Endothelial cell of umbilical vein (primary cell): Measurements from ENCODE around the gene C12orf43. TPM values are rescaled to one million over a fixed set of nuclear protein-coding genes. Genes with fewer than 3 reads are reported as not detected.

Experiments
- BruUV-seq: library from RNA; stranded (reverse); fragments of 400-500 nt; replicated peaks from 2 replicates; lab custom pipeline; 2021; lab: Mats Ljungman, UMichigan
- CTCF ChIA-PET: fragments of 300-600, 350-600 bp; sonication (Branson Sonifier 250); formaldehyde crosslinking; loops from one replicate; lab custom pipeline; 2021; ENCODE audit warnings: antibody characterized with exemption, inconsistent platforms; lab: Charles Lee
- POLR2A ChIA-PET: fragments of 300-600, 350-600 bp; sonication (Branson Sonifier 250); formaldehyde crosslinking; loops from one replicate; lab custom pipeline; 2021; ENCODE audit warnings: antibody characterized with exemption, inconsistent platforms; lab: Charles Lee
- DNase-seq: peaks from one replicate; pipeline ENCODE4 v3.0.0-alpha.2; 2011; ENCODE audit warnings: low read depth, low spot score
- FAIRE-seq: peaks from 2 replicates; lab custom pipeline; 2011; peaks lifted over from hg19 to GRCh38; lab: Jason Lieb, UNC
- H2AFZ ChIP-seq: 2 replicates; pipeline ENCODE4 v1.6.0; 2012; ENCODE audit warnings: low read depth, low read length, control low read depth, inconsistent platforms
- H3K27ac ChIP-seq: 2 replicates; pipeline ENCODE4 v1.5.1; 2011; ENCODE audit warnings: low read depth, mild to moderate bottlenecking, control low read depth, low read length, moderate library complexity; ENCODE audit not compliant: insufficient read depth
- H3K27me3 ChIP-seq, 2 experiments: 2 replicates each; pipeline versions ENCODE4 v1.6.0 to v1.6.1; 2011; ENCODE audit warnings: low read length in 2 of 2, mixed read lengths in 1 of 2; ENCODE audit not compliant: control insufficient read depth in 2 of 2, insufficient read depth in 2 of 2
- H3K36me3 ChIP-seq, 2 experiments: 2 replicates in 1 of 2; 3 replicates in 1 of 2; pipeline ENCODE4 v1.5.1; 2011; ENCODE audit warnings: low read length in 2 of 2, mild to moderate bottlenecking in 1 of 2, moderate library complexity in 1 of 2; ENCODE audit not compliant: control insufficient read depth in 2 of 2, insufficient read depth in 2 of 2; ENCODE audit errors: extremely low read depth in 1 of 2
- H3K4me1 ChIP-seq: 3 replicates; pipeline ENCODE4 v1.5.1; 2011; ENCODE audit warnings: mild to moderate bottlenecking, low read length; ENCODE audit not compliant: control insufficient read depth, insufficient read depth; ENCODE audit errors: extremely low read depth
- H3K4me2 ChIP-seq: 2 replicates; pipeline ENCODE4 v1.6.1; 2011; ENCODE audit warnings: low read length, control low read depth, mixed read lengths; ENCODE audit not compliant: insufficient read depth
- H3K4me3 ChIP-seq, 3 experiments: fragments of 200-600 bp in 1 of 3; sonication (generic), shearing (Covaris generic) in 1 of 3; replicated peaks in 1 of 3; 2 replicates each; pipeline ENCODE4 v1.5.1; 2011 to 2016; ENCODE audit warnings: control low read depth in 3 of 3, low read length in 3 of 3, mild to moderate bottlenecking in 2 of 3, inconsistent platforms in 1 of 3, low read depth in 1 of 3, moderate library complexity in 1 of 3; ENCODE audit not compliant: insufficient read depth in 1 of 3
- H3K79me2 ChIP-seq: 2 replicates; pipeline ENCODE4 v1.6.0; 2012; ENCODE audit warnings: low read length, inconsistent platforms; ENCODE audit not compliant: control insufficient read depth, insufficient read depth
- H3K9ac ChIP-seq: replicated peaks from 2 replicates; pipeline ENCODE3; 2011; ENCODE audit warnings: low read length, control low read depth; ENCODE audit not compliant: insufficient read depth; ENCODE audit errors: extremely low read depth
- H3K9me1 ChIP-seq: replicated peaks from 3 replicates; pipeline ENCODE4 v1.6.0; 2011; ENCODE audit warnings: mild to moderate bottlenecking, low read length; ENCODE audit not compliant: control insufficient read depth, insufficient read depth; ENCODE audit errors: extremely low read depth
- H3K9me3 ChIP-seq: replicated peaks from 2 replicates; pipeline ENCODE4 v1.5.1; 2012; ENCODE audit warnings: low read length, inconsistent platforms; ENCODE audit not compliant: control insufficient read depth, insufficient read depth
- H4K20me1 ChIP-seq: replicated peaks from 2 replicates; pipeline ENCODE3; 2011; ENCODE audit warnings: mild to moderate bottlenecking, low read length; ENCODE audit not compliant: control insufficient read depth, insufficient read depth; ENCODE audit errors: extremely low read depth
- CTCF ChIP-seq, 2 donors: IDR thresholded peaks; 1 replicate in 1 of 2; 2 replicates in 1 of 2; pipeline ENCODE4 v1.5.1; 2011; ENCODE audit warnings: low read length in 2 of 2, mild to moderate bottlenecking in 2 of 2, moderate library complexity in 2 of 2, control low read depth in 1 of 2, inconsistent platforms in 1 of 2, low read depth in 1 of 2; ENCODE audit not compliant: insufficient read depth in 1 of 2; ENCODE audit errors: extremely low read depth in 1 of 2
- EZH2 ChIP-seq: IDR thresholded peaks from 2 replicates; pipeline ENCODE4 v1.6.1; 2012; ENCODE audit warnings: borderline replicate concordance, low read depth, mild to moderate bottlenecking, moderate library complexity, low read length, inconsistent platforms; ENCODE audit not compliant: severe bottlenecking
- FOS ChIP-seq: IDR thresholded peaks from 2 replicates; pipeline ENCODE4 v1.6.1; 2011; ENCODE audit warnings: mild to moderate bottlenecking, low read length, moderate library complexity, borderline replicate concordance; ENCODE audit not compliant: insufficient read depth
- GATA2 ChIP-seq: IDR thresholded peaks from 2 replicates; pipeline ENCODE4 v1.7.0; 2011; ENCODE audit warnings: low read depth, mild to moderate bottlenecking, moderate library complexity, mixed read lengths, low read length; ENCODE audit not compliant: insufficient read length, insufficient read depth
- MAX ChIP-seq: IDR thresholded peaks from 2 replicates; pipeline ENCODE4 v1.6.1; 2011; ENCODE audit not compliant: insufficient read depth, insufficient read length
- MYC ChIP-seq: IDR thresholded peaks from one replicate; pipeline ENCODE4 v1.6.1; 2011; ENCODE audit warnings: mild to moderate bottlenecking, low read depth, low read length
- POLR2A ChIP-seq: IDR thresholded peaks from 2 replicates; pipeline ENCODE4 v1.6.1; 2012; ENCODE audit warnings: low read depth, mild to moderate bottlenecking, control low read depth, low read length
- POLR2AphosphoS5 ChIP-seq: IDR thresholded peaks from 2 replicates; pipeline ENCODE4 v1.6.1; 2012; ENCODE audit warnings: low read depth, mild to moderate bottlenecking, control low read depth, low read length, moderate library complexity; ENCODE audit not compliant: insufficient read depth
- dilution Hi-C: fragments of 300-500 bp; cut with MboI; formaldehyde crosslinking; loops from one replicate; pipeline ENCODE4 v1.15.0; 2019; ENCODE audit warnings: low sequenced_read_pairs; ENCODE audit not compliant: extremely low pct_ligation_motif_present
- intact Hi-C: fragments of 100-400 bp; cut with micrococcal nuclease; formaldehyde crosslinking; loops from one replicate; pipeline ENCODE4 v1.10.0; 2022
- polyA plus RNA-seq, 4 experiments: library from polyadenylated mRNA; depleted of rRNA in 3 of 4; stranded (reverse) in 3 of 4; unstranded in 1 of 4; fragments of >200 nt; gene quantifications; 2 replicates each; pipeline versions ENCODE4 v1.2.1 to v1.2.3, GENCODE V29; 2011 to 2012; ENCODE audit warnings: missing spikeins in 1 of 4
- total RNA-seq: library from RNA; stranded (reverse); gene quantifications from 2 replicates; pipeline ENCODE4 v1.2.3, GENCODE V29; 2021

C12orf43 gene
- total and polyA plus RNA-seq, 2 donors (not counting 3 experiments of a cell fraction or from before 2014, with no cell fraction given): 12.3 to 24.7 TPM

- Histone ChIP-seq H3K4me2 (no peak overlapping the region), H2AFZ (no peak overlapping the region), H3K4me1 (no peaks in the 10 kb centered on the region), H3K4me3 (no peak overlapping the region), H3K9ac (no peak overlapping the region), H3K79me2 (no peaks in the 10 kb centered on the region), H4K20me1 (no peaks in the 10 kb centered on the region), H3K36me3 (peaks cover 3 to 23% of the 10 kb centered on the region in 2 experiments), H3K27ac (no peak overlapping the region), H3K9me3 (no peaks in the 10 kb centered on the region), H3K27me3 (no peaks in the 10 kb centered on the region), H3K9me1 (no peaks in the 10 kb centered on the region)
- CTCF ChIA-PET: interaction anchor here (0.7 to 2.5 kb wide), 4 partner anchors 11 to 357 kb away, joined by 3 to 19 read pairs (median 4); no protein-coding TSS in a partner anchor
- DNase-seq: no peak
- dilution Hi-C loops: no loop called here
- BruUV-seq: no TSS peak
- FAIRE-seq: no peak
- intact Hi-C loops: no loop called here
- POLR2A ChIA-PET: no interaction called here
- TF ChIP-seq CTCF (IDR thresholded peaks at IDR 0.05; ENCODE audit: extremely low read depth in 1 of 2, insufficient read depth in 1 of 2, low read depth in 1 of 2, low read length in 2 of 2): no peak
- TF ChIP-seq FOS: no peak
- TF ChIP-seq MYC: no peak
- TF ChIP-seq MAX: no peak
- no peak for TF ChIP-seq POLR2A
- TF ChIP-seq POLR2AphosphoS5: no peak
- no peak for TF ChIP-seq GATA2
- no peak for TF ChIP-seq EZH2
These were observed 12.0 kb downstream of the C12orf43 start for GRCh38 chr12:121004253-121004815.
